HEK293 (cell line): ENCODE measurements around the gene EBF4.

Experiments
- CTCF ChIA-PET: fragments of 350-600 bp; formaldehyde crosslinking; extraction: SDS; loops from one replicate; lab custom pipeline; 2021; ENCODE audit warnings: antibody characterized with exemption; lab: Yijun Ruan, JAX
- POLR2A ChIA-PET: fragments of 300-600 bp; formaldehyde crosslinking; extraction: SDS; loops from one replicate; lab custom pipeline; 2020; ENCODE audit warnings: antibody characterized with exemption, inconsistent platforms; lab: Yijun Ruan, JAX
- H3K27ac ChIP-seq: fragments of 200-500 bp; sonication (Bioruptor generic); 2 replicates; pipeline ENCODE4 v1.5.1; 2014; ENCODE audit warnings: low read depth, low read length, control low read depth, inconsistent platforms; ENCODE audit errors: extremely low read depth
- H3K36me3 ChIP-seq, 2 experiments: fragments of 200-500 bp in 1 of 2; sonication (Bioruptor generic) in 1 of 2; 1 replicate in 1 of 2; 2 replicates in 1 of 2; pipeline ENCODE4 v1.5.1; 2014 to 2017; ENCODE audit warnings: inconsistent platforms in 2 of 2, low read length in 2 of 2; ENCODE audit not compliant: control insufficient read depth in 2 of 2, insufficient read depth in 1 of 2
- H3K4me1 ChIP-seq: fragments of 200-500 bp; sonication (Bioruptor generic); 2 replicates; pipeline ENCODE4 v1.5.1; 2014; ENCODE audit warnings: mild to moderate bottlenecking, low read length, inconsistent platforms; ENCODE audit not compliant: control insufficient read depth, insufficient read depth
- H3K4me3 ChIP-seq: 2 replicates; pipeline ENCODE4 v1.5.1; 2011; ENCODE audit warnings: low read depth, mild to moderate bottlenecking, control low read depth, low read length, moderate library complexity
- H3K9me3 ChIP-seq: fragments of 200-500 bp; sonication (Bioruptor generic); 2 replicates; pipeline ENCODE4 v1.5.1; 2014; ENCODE audit warnings: low read depth, low read length, inconsistent platforms; ENCODE audit not compliant: control insufficient read depth, insufficient read depth
- EGR2 ChIP-seq: fragments of 450-650 bp; formaldehyde crosslinking; IDR thresholded peaks from 2 replicates; pipeline ENCODE4 v1.5.1; 2016; ENCODE audit warnings: low read depth, missing biosample characterization, missing genetic modification characterization
- GLI4 ChIP-seq: fragments of 450-650 bp; formaldehyde crosslinking; IDR thresholded peaks from 2 replicates; pipeline ENCODE4 v1.5.1; 2016; ENCODE audit warnings: missing biosample characterization, missing genetic modification characterization
- GLIS1 ChIP-seq: fragments of 450-650 bp; formaldehyde crosslinking; IDR thresholded peaks from 2 replicates; pipeline ENCODE4 v1.5.1; 2016; ENCODE audit warnings: missing biosample characterization, missing genetic modification characterization
- HOXD13 ChIP-seq: sonication (generic); formaldehyde crosslinking; IDR thresholded peaks from 2 replicates; pipeline ENCODE4 v1.8.0; 2022; ENCODE audit warnings: missing genetic modification reagents, borderline replicate concordance
- OSR2 ChIP-seq: fragments of 450-650 bp; formaldehyde crosslinking; IDR thresholded peaks from 2 replicates; pipeline ENCODE4 v1.5.1; 2016; ENCODE audit warnings: missing biosample characterization, missing genetic modification characterization
- SCRT1 ChIP-seq: fragments of 450-650 bp; formaldehyde crosslinking; IDR thresholded peaks from 2 replicates; pipeline ENCODE4 v1.5.1; 2016; ENCODE audit warnings: missing biosample characterization, missing genetic modification characterization, borderline replicate concordance
- SP3 ChIP-seq: fragments of 450-650 bp; formaldehyde crosslinking; IDR thresholded peaks from 2 replicates; pipeline ENCODE4 v1.5.1; 2016; ENCODE audit warnings: missing biosample characterization, missing genetic modification characterization
- TRIM28 ChIP-seq: IDR thresholded peaks from 2 replicates; pipeline ENCODE4 v1.6.1; 2011; ENCODE audit warnings: low read length, control low read depth, borderline replicate concordance
- ZBTB10 ChIP-seq: fragments of 450-650 bp; formaldehyde crosslinking; IDR thresholded peaks from 2 replicates; pipeline ENCODE4 v1.5.1; 2016; ENCODE audit warnings: missing biosample characterization, missing genetic modification characterization
- ZFHX2 ChIP-seq: fragments of 450-650 bp; formaldehyde crosslinking; conservative IDR thresholded peaks from 2 replicates; pipeline ENCODE4 v1.5.1; 2016; ENCODE audit warnings: missing biosample characterization, missing genetic modification characterization
- ZIC2 ChIP-seq: fragments of 450-650 bp; formaldehyde crosslinking; IDR thresholded peaks from 2 replicates; pipeline ENCODE4 v1.5.1; 2016; ENCODE audit warnings: missing biosample characterization, missing genetic modification characterization
- ZNF133 ChIP-seq: fragments of 450-650 bp; formaldehyde crosslinking; IDR thresholded peaks from 2 replicates; pipeline ENCODE4 v1.5.1; 2016; ENCODE audit warnings: missing biosample characterization, missing genetic modification characterization
- ZNF311 ChIP-seq: fragments of 450-650 bp; formaldehyde crosslinking; IDR thresholded peaks from 2 replicates; pipeline ENCODE4 v1.5.1; 2017; ENCODE audit warnings: missing biosample characterization, missing genetic modification characterization, borderline replicate concordance
- ZNF423 ChIP-seq: fragments of 450-650 bp; formaldehyde crosslinking; IDR thresholded peaks from 2 replicates; pipeline ENCODE4 v1.5.1; 2016; ENCODE audit warnings: missing biosample characterization, missing genetic modification characterization
- ZNF488 ChIP-seq: fragments of 450-650 bp; formaldehyde crosslinking; IDR thresholded peaks from 2 replicates; pipeline ENCODE4 v1.5.1; 2016; ENCODE audit warnings: missing biosample characterization, missing genetic modification characterization
- ZNF548 ChIP-seq: fragments of 450-650 bp; formaldehyde crosslinking; IDR thresholded peaks from 2 replicates; pipeline ENCODE4 v1.5.1; 2016; ENCODE audit warnings: missing biosample characterization, missing genetic modification characterization
- ZNF585B ChIP-seq: fragments of 450-650 bp; formaldehyde crosslinking; IDR thresholded peaks from 2 replicates; pipeline ENCODE4 v1.5.1; 2016; ENCODE audit warnings: missing biosample characterization, missing genetic modification characterization
- ZNF626 ChIP-seq: fragments of 450-650 bp; sonication (Bioruptor Pico); formaldehyde crosslinking; IDR thresholded peaks from 2 replicates; pipeline ENCODE4 v1.5.1; 2018; ENCODE audit warnings: missing biosample characterization, missing genetic modification characterization, inconsistent platforms
- TF ChIP-seq, protein P1 (sequence below): fragments of 450-650 bp; formaldehyde crosslinking; IDR thresholded peaks from 2 replicates; pipeline ENCODE4 v1.5.1; 2017; ENCODE audit warnings: missing biosample characterization, missing genetic modification characterization

The EBF4 gene

DNA sequence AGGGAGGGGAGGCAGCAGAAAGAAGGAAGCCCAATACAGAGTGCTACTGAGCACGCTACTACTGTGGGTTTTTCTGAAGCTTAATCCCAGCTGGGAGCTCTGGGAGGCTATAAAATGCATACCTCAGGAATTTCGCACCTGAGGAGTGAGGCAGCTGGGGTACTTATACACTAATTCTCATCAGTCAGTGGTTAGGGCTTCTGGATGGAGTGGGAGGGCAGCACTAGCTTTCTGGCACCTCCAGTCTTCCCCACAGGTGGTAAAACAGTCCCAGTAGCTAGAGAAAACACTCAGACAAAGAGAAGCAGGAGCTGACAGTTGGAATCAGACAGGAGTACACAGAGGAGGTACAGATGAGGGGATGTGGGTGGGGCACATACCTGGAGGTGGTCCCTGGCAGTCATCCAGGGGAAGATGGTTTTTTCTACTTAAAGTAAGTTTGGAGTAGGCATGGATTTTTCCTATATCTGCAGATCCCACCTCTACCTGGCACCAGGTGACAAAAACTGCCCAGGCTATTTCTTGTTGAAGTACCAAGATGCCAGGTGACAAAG is 70.1 kb downstream of the EBF4 start:
- no peaks in the 10 kb centered on the region for H3K4me1 ChIP-seq
- no peaks in the 10 kb centered on the region for H3K9me3 ChIP-seq
- H3K36me3 ChIP-seq, result no peaks in the 10 kb centered on the region
- H3K4me3 ChIP-seq, result no peak overlapping the region
- CTCF ChIA-PET, result interaction anchor here (0.6 to 3.6 kb wide), 9 partner anchors 10 to 333 kb away, joined by 3 to 38 read pairs (median 4); no protein-coding TSS in a partner anchor
- TF ChIP-seq ZNF626 (no peak), GLI4 (tag by site-specific recombination) (no peak), EGR2 (tag by site-specific recombination) (peak; percentile 51; the same call in 1 of the 2 replicates), OSR2 (peak; percentile 70), ZIC2 (tag by site-specific recombination) (peak; percentile 48; the same call in 1 of the 2 replicates), ZNF133 (tag by site-specific recombination) (no peak), ZFHX2 (tag by site-specific recombination) (peak; percentile 34)
- TF ChIP-seq, all 188 proteins: peak for 4
- POLR2A ChIA-PET, result no interaction called here
- H3K27ac ChIP-seq, result no peak overlapping the region

DNA sequence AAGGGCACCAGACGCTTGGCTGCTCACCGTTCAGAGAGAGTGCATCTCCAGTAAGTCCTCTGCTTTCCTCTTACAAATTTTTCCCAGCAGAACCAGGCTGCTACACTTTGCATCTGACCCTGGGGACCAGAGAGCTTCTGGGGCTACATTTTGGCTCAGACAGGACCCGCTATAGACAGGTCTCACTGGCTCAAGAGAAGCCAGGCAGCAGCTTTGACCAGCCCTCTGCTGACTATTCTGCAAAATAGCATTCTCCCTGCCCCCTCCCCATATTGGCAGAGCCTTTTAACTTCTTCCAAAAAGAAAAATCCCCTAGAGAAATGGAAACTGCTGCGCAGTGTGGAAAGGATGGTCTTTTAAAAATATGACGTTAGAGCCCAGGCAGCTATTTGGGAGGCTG is 70.6 kb downstream of the EBF4 start:
- Histone ChIP-seq H3K9me3 (no peaks in the 10 kb centered on the region), H3K27ac (no peak overlapping the region), H3K4me1 (no peaks in the 10 kb centered on the region), H3K4me3 (no peak overlapping the region), H3K36me3 (no peaks in the 10 kb centered on the region)
- TF ChIP-seq TRIM28, result no peak
- TF ChIP-seq ZNF548 (tag by site-specific recombination), result no peak
- TF ChIP-seq ZNF423, result no peak
- no peak for TF ChIP-seq ZNF585B (tag by site-specific recombination)
- TF ChIP-seq SP3 (tag by site-specific recombination), result no peak
- TF ChIP-seq ZNF311 (tag by site-specific recombination), result no peak
- TF ChIP-seq ZFHX2 (tag by site-specific recombination), result no peak
- no peak for TF ChIP-seq HOXD13
- TF ChIP-seq, protein P1, sequence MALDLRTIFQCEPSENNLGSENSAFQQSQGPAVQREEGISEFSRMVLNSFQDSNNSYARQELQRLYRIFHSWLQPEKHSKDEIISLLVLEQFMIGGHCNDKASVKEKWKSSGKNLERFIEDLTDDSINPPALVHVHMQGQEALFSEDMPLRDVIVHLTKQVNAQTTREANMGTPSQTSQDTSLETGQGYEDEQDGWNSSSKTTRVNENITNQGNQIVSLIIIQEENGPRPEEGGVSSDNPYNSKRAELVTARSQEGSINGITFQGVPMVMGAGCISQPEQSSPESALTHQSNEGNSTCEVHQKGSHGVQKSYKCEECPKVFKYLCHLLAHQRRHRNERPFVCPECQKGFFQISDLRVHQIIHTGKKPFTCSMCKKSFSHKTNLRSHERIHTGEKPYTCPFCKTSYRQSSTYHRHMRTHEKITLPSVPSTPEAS (tag by site-specific recombination), result no peak
- TF ChIP-seq ZBTB10, result no peak
- no peak for TF ChIP-seq SCRT1
- TF ChIP-seq GLIS1 (tag by site-specific recombination), result no peak
- no peak for TF ChIP-seq ZNF488 (tag by site-specific recombination)
- POLR2A ChIA-PET, result no interaction called here
- CTCF ChIA-PET, result interaction anchor here (0.6 to 3.6 kb wide), 7 partner anchors 8 to 238 kb away, joined by 3 to 38 read pairs (median 5); no protein-coding TSS in a partner anchor
